HG02885 (cell line): Measurements from ENCODE around the gene UBE2D2.
A peak's percentile ranks its signal among the peaks of the same experiment; 100 is the strongest.
"Not testable (repeated sequence)": the region's sequence is repeated elsewhere in the genome, so short reads cannot be mapped to it uniquely, and the experiment has no call there.

Experiments
- ATAC-seq: cut with Tn5 transposase; IDR thresholded peaks from one replicate; pipeline ENCODE4 v1.9.1; 2021; ENCODE audit warnings: mild to moderate bottlenecking; ENCODE audit not compliant: unreplicated experiment, poor library complexity

UBE2D2 gene

DNA sequence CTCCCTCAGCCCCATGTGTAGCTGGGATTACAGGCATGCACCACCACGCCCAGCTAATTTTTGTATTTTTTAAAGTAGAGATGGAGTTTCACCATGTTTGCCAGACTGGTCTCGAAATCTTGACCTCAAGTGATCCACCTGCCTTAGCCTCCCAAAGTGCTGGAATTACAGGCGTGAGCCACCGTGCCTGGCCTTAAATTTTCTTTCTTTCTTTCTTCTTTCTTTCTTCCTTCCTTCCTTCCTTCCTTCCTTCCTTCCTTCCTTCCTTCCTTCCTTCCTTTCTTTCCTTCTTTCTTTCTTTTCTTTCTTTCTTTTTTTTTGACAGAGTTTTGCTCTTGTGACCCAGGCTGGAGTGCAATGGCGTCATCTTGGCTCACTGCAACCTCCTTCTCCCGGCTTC is 14.5 kb upstream of the UBE2D2 start:
- ATAC-seq = not testable (repeated sequence)

DNA sequence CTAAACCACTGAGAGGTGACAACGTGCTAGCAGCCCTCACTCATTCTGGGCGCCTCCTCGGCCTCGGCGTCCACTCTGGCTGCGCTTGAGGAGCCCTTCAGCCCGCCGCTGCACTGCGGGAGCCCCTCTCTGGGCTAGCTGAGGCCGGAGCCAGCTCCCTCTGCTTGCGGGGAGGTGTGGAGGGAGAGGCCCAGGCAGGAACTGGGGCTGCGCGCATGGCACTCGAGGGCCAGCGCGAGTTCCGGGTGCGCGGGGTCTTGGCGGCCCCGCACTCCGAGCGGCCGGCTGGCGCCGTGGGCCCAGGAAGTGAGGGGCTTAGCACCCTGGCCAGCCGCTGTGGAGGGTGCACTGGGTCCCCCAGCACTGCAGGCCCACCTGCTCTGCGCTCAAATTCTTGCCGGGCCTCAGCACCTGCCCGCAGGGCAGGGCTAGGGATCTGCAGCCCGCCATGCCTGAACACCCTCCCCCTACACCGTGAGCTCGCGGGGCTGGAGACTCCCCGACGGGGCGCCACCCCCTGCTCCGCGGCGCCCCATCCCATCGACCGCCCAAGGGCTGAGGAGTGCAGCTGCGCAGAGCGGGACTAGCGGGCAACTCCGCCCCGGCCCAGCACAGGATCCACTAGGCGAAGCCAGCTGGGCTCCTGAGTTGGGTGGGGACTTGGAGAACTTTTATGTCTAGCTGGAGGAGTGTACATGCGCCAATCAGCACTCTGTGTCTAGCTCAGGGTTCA is 11.8 kb upstream of the UBE2D2 start:
- no peak for ATAC-seq

DNA sequence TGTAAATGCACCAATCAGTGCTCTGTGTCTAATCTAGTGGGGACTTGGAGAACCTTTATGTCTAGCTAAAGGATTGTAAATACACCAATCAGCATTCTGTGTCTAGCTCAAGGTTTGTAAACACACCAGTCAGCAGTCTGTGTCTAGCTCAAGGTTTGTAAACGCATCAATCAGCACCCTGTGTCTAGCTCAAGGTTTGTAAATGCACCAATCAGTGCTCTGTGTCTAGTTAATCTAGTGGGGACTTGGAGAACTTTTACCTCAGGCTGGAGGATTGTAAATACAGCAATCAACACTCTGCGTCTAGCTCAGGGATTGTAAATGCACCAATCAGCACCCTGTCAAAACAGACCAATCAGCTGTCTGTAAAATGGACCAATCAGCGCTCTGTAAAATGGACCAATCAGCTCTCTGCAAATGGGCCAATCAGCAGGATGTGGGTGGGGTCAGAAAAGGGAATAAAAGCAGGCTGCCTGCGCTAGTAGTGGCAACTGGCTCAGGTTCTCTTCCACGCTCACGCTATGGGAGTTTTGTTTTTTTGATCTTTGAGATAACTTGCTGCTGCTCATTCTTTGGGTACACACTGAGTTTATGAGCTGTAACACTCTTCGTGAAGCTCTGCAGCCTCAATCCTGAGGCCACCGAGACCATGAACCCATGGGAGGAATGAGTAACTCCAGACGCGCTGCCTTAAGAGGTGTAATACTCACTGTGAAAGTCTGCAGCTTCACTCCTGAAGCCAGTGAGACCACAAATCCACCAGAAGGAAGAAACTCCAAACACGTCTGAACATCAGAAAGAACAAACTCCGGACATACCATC is 10.9 kb upstream of the UBE2D2 start:
- not testable (repeated sequence) for ATAC-seq

DNA sequence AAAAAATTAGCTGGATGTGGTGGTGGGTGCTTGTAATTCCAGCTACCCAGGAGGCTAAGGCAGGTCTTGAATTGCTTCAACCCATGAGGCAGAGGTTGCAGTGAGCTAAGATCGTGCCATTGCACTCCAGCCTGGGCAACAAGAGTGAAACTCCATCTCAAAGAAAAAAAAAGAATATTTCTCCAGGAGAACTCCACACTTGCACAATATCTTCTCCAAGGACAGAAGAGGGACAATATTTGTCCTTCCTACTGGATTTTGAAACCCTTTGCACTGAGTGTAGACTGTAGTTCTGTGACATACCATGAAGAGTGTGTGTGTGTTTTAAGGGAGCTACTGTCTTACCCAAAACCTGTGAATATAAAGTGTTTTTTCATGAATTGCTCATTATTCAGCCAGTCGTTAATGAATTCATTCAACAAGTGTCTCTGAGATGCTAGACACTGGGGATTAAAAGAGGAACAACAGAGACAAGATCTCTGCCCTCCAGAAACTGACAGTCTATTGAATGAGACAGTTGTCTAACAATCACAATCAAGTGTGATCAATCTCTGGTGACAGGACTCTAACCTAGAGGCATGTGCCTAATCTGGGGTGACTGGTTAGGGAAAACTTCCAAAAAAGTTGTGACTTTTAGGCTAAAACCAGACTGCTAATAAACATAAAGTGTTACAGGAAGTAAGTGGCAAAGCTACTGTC is 9.8 kb upstream of the UBE2D2 start:
- ATAC-seq = no peak

GRCh38 chr5:139552893-139553575 is 8.1 kb upstream of the UBE2D2 start:
- ATAC-seq = no peak

DNA sequence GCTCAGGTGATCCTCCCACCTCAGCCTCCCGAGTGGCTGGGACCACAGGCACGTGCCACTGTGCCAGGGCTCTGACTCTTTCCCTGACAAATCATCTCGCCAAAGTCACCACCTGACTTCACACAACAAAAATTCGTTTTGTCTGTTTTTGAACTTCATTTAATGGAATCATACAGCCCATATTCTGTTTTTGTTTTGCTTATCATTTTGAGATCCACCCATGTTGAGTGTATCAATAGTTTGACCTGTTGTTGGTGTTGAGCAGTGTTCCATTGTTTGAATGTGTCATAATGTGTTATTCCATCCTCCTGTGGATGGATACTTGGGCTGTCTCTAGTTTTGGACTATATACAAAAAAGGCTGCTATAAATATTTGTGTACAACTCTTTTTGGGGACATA is 6.9 kb upstream of the UBE2D2 start:
- no peak for ATAC-seq

DNA sequence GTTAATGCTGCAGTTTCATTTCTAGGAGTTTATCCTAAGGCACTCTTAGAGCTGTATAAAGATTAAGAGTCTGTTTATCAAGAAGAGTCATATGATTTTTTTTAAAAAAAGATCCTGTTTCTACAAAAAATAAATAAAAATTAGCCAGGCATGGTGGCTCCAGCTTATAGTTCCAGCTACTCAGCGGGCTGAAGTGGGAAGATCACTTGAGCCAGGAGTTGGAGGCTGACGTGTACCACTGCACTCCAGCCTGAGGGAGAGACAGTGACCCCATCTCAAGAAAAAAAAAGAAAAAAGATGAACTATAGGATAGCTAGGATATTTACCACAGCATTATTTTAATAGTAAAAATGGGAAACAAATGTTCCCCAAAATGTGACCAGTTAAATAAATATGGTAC is 3.3 kb upstream of the UBE2D2 start:
- ATAC-seq = no peak

GRCh38 chr5:139561655-139562451 is 714 bp downstream of the UBE2D2 start:
- peak; percentile 25 for ATAC-seq

DNA sequence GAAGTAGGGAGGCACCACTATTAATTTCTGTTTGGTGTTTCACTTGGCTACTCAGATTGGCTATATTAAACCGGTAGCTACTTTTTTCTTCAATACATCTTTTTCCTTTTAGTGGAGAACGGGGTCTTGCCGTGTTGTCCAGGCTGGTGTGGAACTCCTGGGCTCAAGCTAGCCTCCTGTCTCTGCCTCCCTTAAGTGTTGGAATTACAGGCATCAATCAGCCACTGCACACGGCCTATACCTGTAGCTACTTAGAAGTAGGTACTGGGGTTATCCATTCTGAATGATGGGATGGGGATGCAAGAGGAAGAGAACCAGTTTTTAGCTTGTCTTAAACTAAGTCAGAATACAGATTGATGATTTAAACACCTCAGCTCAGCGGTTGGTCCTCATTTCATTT is 1.7 kb downstream of the UBE2D2 start:
- ATAC-seq = no peak

GRCh38 chr5:139565411-139566305 is 4.5 kb downstream of the UBE2D2 start:
- ATAC-seq = peak; percentile 48

- ATAC-seq = no peak
These were observed 5.5 kb downstream of the UBE2D2 start for GRCh38 chr5:139566611-139567010.

DNA sequence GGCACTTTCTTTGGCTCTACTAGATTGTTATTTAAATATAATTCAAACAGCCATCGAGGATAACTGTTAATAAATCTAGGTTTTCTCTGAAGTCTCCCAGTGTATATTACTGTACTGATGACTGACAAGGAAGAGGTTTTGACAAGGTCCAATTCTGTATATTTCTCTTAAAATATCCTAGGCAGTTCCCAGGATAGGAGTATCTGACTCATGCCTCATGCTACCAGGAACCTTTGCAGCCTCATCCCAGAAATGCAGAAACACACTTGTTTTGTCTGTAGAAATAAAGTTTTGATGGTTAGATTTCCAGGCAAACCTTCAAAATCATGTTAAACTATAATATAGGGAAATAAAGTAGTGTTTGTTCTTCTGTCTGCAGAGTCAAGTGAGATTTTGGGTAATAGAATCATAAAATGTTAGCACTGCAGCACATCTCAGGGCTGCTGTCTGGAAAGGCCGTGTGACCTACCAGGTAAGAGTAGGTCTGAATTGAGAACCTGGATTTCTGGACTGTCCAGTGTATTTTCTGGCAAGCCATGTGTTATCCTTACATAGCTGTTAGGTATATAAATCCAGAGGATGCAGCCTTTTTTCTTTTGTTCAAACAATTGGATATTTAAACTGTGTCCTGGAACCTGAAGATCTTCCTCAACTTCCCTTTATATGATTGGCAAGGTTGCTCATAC is 8.3 kb downstream of the UBE2D2 start:
- ATAC-seq = no peak

GRCh38 chr5:139571543-139571942 is 10.4 kb downstream of the UBE2D2 start:
- ATAC-seq = no peak

- ATAC-seq = no peak
These were observed 10.8 kb downstream of the UBE2D2 start for GRCh38 chr5:139571966-139572365.

- peak; percentile 36 for ATAC-seq
These were observed 13.6 kb downstream of the UBE2D2 start for GRCh38 chr5:139574641-139575312.

GRCh38 chr5:139575313-139575646 is 14.1 kb downstream of the UBE2D2 start:
- ATAC-seq = no peak

DNA sequence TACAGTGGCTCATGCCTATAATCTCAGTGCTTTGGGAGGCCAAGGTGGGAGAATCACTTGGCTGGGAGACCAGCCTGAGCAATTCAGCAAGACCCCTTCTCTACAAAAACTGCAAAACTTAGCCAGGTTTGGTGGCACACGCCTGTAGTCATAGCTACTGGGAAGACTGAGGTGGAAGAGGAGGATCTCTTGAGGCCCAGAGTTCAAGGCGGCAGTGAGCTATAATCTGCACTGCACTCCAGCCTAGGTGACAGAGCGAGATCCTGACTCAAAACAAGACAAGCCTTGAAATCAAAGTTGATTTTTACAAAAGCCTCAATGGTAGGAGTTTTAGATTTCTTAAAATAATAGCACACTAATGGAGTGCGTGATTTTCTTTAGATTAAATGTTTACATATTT is 14.6 kb downstream of the UBE2D2 start:
- peak; percentile 38 for ATAC-seq
